Activated T-cell treated with anti-CD3 and anti-CD28 coated beads, Interleukin-2, amount 50 U/mL, for 4 hours (primary cell): ENCODE results near the gene DENND6B. TPM values are rescaled to one million over a fixed set of nuclear protein-coding genes. Genes with fewer than 3 reads are reported as not detected.
"Not testable (repeated sequence)": the region's sequence is repeated elsewhere in the genome, so short reads cannot be mapped to it uniquely, and the experiment has no call there.

Source experiments
- ATAC-seq, 2 donors: fragments of 200-7000 bp; cut with Tn5 transposase; one replicate each; pipeline ENCODE4 v1.10.0; 2021
- DNase-seq: peaks from one replicate; pipeline ENCODE4 v3.0.0-alpha.2; 2020
- H3K27me3 Mint-ChIP-seq: one replicate; pipeline ENCODE4 v1.8.0; 2021; ENCODE audit warnings: low read depth, mixed read lengths
- H3K36me3 Mint-ChIP-seq: one replicate; pipeline ENCODE4 v1.8.0; 2022; ENCODE audit warnings: mixed read lengths; ENCODE audit not compliant: insufficient read depth
- H3K4me1 Mint-ChIP-seq: one replicate; pipeline ENCODE4 v1.8.0; 2021; ENCODE audit warnings: low read depth, mixed read lengths
- H3K4me3 Mint-ChIP-seq: one replicate; pipeline ENCODE4 v1.8.0; 2021; ENCODE audit warnings: mild to moderate bottlenecking, moderate library complexity, mixed read lengths
- H3K9me3 Mint-ChIP-seq: one replicate; pipeline ENCODE4 v1.8.0; 2021; ENCODE audit warnings: mixed read lengths
- total RNA-seq, 3 donors: library from RNA; stranded (reverse); gene quantifications; one replicate each; pipeline ENCODE4 v1.2.1, GENCODE V29; 2021

The DENND6B gene
- total RNA-seq, 3 donors from 2014 or later = 1.0 to 1.6 (median 1.3) TPM

- peak overlapping the region; percentile 82 for H3K4me3 Mint-ChIP-seq
- DNase-seq = no peak
- H3K36me3 Mint-ChIP-seq = no peaks in the 10 kb centered on the region
- peaks cover 4% of the 10 kb centered on the region for H3K27me3 Mint-ChIP-seq
- H3K4me1 Mint-ChIP-seq = peaks cover 10% of the 10 kb centered on the region
- ATAC-seq = no peak
- H3K9me3 Mint-ChIP-seq = no peaks in the 10 kb centered on the region
Observed at GRCh38 chr22:50325444-50326224, 1.2 kb downstream of the DENND6B start.

- no peaks in the 10 kb centered on the region for H3K9me3 Mint-ChIP-seq
- peaks cover 7% of the 10 kb centered on the region for H3K4me1 Mint-ChIP-seq
- H3K36me3 Mint-ChIP-seq = no peaks in the 10 kb centered on the region
- no peaks in the 10 kb centered on the region for H3K27me3 Mint-ChIP-seq
- no peak for DNase-seq
- H3K4me3 Mint-ChIP-seq = no peak overlapping the region
- ATAC-seq = no peak
Observed at GRCh38 chr22:50323900-50324299, 2.9 kb downstream of the DENND6B start.

DNA sequence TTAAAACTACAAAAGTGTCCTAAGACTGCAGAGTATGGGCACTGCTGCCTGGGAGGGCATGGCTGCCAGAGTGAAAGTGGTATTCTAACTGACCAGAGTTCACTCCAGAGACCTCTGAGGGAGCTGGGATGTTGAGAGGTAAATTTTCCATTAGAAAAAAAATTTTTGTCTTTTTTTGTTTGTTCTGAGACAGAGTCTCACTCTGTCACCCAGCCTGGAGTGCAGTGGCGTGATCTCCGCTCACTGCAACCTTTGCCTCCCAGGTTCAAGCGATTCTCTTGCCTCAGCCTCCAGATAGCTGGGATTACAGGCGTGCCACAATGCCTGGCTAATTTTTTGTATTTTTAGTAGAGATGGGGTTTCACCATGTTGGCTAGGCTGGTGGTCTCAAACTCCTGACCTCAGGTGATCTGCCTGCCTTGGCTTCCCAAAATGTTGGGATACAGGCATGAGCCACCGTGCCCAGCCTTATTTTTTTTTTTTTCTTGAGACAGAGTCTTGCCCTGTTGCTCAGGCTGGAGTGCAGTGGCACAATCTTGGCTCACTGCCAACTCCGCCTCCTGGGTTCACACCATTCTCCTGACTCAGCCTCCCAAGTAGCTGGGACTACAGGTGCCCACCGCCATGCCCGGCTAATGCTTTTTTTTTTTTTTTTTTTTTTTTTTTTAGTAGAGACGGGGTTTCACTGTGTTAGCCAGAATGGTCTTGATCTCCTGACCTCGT, 4.3 kb downstream of the DENND6B start:
- not testable (repeated sequence) for H3K36me3 Mint-ChIP-seq, H3K27me3 Mint-ChIP-seq, H3K4me3 Mint-ChIP-seq, DNase-seq, H3K4me1 Mint-ChIP-seq, ATAC-seq, H3K9me3 Mint-ChIP-seq

DNA sequence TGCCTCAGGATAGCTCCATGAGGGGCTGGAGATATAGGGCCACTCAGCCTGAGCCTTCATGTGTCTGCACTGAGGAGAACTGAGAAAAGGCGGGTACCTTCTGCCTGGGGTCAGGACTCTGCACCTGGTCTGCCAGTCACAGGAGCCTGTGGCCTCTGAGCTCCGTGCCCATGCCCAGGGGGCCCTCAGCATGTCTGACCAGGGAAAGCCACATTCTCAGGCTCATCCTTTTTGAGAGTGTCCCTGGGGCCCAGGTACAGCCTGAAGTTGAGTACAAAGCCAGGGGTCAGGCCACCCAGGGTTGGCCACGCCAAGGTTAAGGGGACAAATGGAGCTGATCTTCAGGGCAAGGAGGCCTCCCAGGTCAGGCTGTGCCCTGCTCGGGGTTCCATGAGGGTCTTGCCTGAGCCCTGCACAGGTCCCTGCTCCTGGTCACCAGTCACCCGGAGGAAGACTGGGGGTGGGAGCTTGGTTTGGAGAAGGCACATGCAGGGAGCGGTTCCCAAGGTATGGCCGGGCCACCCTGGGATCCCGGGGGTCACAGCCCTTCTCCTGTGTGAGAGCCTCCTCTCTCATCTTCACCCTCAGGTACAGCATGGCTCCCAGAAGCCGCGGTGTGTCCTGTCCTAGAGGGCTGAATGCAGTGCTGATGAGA, 6.0 kb downstream of the DENND6B start:
- Mint-ChIP-seq H3K9me3 (no peaks in the 10 kb centered on the region), H3K27me3 (no peaks in the 10 kb centered on the region), H3K4me3 (no peak overlapping the region), H3K36me3 (no peaks in the 10 kb centered on the region), H3K4me1 (no peaks in the 10 kb centered on the region)
- ATAC-seq (no peak), DNase-seq (no peak)

DNA sequence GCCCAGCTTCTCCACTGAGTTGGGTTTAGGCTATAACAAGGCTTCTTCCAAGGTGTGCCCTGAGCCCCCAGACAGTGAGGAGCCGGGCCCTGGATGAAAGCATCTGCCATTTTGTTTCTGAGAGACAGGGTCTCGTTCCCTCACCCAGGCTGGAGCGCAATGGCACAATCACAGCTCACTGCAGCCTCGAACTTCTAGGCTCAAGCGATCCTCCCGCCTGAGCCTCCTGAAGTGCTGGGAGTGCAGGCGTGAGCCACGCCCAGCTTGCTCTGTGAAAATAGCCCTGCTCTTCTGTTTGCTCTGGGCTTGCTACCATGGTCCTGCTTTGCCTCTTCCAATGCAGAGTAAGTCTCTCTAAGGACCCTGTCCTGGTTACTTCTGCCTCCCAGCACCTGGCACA, 6.7 kb downstream of the DENND6B start:
- Mint-ChIP-seq H3K4me3 (no peak overlapping the region), H3K36me3 (no peaks in the 10 kb centered on the region), H3K27me3 (no peaks in the 10 kb centered on the region), H3K4me1 (peaks cover 4% of the 10 kb centered on the region), H3K9me3 (no peaks in the 10 kb centered on the region)
- no peak for ATAC-seq
- no peak for DNase-seq

DNA sequence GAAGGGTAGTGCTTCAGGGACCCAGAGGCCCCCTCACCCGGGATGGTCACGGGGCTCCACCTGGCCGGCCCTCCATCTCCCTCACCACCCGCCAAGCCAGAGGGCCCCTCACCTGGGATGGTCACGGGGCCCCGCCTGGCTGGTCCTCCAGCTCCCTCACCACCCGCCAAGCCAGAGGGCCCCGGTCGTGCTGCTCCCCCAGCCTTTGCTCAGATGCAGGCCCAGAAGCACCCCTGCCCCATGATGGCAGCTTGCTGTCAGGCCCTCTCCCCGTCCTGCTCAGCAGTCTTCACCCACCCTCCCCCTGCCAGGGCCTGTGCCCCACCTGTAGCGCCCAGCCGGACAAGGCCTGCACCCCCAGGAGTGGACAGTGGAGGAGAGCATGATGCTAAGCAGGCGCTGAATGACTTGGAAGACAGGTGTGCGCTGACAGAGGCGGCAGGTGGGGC, 7.3 kb downstream of the DENND6B start:
- no peaks in the 10 kb centered on the region for H3K36me3 Mint-ChIP-seq
- H3K27me3 Mint-ChIP-seq = no peaks in the 10 kb centered on the region
- no peaks in the 10 kb centered on the region for H3K9me3 Mint-ChIP-seq
- DNase-seq (no peak), ATAC-seq (no peak)
- H3K4me1 Mint-ChIP-seq = peaks cover 8% of the 10 kb centered on the region
- H3K4me3 Mint-ChIP-seq = no peak overlapping the region

DNA sequence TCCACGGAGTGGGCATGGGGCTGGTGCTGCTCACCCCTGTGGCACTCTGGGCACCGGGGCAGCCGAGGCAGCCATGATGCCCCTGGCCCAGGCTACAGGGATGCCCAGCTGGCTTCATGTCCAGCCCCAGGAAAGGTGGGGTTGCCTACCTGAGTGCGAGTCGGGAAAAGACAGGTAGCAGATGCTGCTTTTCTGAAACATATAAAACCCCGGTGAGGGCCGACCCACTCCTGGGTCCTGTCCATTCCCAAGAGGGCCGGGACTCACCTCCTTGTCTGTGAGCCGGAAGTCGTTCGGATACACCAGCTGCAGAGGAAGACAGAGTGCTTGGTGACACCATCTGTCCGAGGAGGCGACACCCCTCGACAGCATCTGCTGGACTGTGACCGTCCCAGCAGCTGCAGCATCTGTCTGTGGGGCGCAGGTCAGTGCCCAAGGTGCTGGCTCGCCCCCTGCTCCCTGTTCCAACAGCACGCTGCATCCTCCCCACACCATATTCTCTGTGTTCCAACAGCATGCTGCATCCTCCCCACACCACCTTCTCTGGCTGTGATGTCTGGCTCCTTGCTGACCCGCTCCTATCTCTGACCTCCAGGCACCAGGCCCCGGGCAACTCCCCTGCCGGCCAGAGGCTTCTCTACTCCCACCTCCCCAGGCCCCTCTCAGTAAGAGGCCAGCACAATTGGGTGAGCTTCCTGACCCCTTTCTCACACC, 8.0 kb downstream of the DENND6B start:
- no peaks in the 10 kb centered on the region for H3K27me3 Mint-ChIP-seq
- H3K9me3 Mint-ChIP-seq = no peaks in the 10 kb centered on the region
- peaks cover 14% of the 10 kb centered on the region for H3K4me1 Mint-ChIP-seq
- H3K36me3 Mint-ChIP-seq = no peaks in the 10 kb centered on the region
- ATAC-seq = no peak
- H3K4me3 Mint-ChIP-seq = no peak overlapping the region
- DNase-seq = no peak

GRCh38 chr22:50318356-50318697, 8.5 kb downstream of the DENND6B start:
- no peak for DNase-seq
- Mint-ChIP-seq H3K27me3 (no peaks in the 10 kb centered on the region), H3K9me3 (no peaks in the 10 kb centered on the region), H3K4me1 (peaks cover 18% of the 10 kb centered on the region), H3K36me3 (no peaks in the 10 kb centered on the region), H3K4me3 (no peak overlapping the region)
- no peak for ATAC-seq

- Mint-ChIP-seq H3K9me3 (no peaks in the 10 kb centered on the region), H3K4me1 (peaks cover 18% of the 10 kb centered on the region), H3K27me3 (no peaks in the 10 kb centered on the region), H3K4me3 (no peak overlapping the region), H3K36me3 (no peaks in the 10 kb centered on the region)
- ATAC-seq (no peak), DNase-seq (no peak)
Observed at GRCh38 chr22:50317674-50318073, 9.1 kb downstream of the DENND6B start.

GRCh38 chr22:50317178-50317577, 9.6 kb downstream of the DENND6B start:
- DNase-seq = no peak
- ATAC-seq = no peak
- H3K4me1 Mint-ChIP-seq = peaks cover 18% of the 10 kb centered on the region
- no peaks in the 10 kb centered on the region for H3K9me3 Mint-ChIP-seq
- H3K36me3 Mint-ChIP-seq = no peaks in the 10 kb centered on the region
- H3K4me3 Mint-ChIP-seq = no peak overlapping the region
- no peaks in the 10 kb centered on the region for H3K27me3 Mint-ChIP-seq

DNA sequence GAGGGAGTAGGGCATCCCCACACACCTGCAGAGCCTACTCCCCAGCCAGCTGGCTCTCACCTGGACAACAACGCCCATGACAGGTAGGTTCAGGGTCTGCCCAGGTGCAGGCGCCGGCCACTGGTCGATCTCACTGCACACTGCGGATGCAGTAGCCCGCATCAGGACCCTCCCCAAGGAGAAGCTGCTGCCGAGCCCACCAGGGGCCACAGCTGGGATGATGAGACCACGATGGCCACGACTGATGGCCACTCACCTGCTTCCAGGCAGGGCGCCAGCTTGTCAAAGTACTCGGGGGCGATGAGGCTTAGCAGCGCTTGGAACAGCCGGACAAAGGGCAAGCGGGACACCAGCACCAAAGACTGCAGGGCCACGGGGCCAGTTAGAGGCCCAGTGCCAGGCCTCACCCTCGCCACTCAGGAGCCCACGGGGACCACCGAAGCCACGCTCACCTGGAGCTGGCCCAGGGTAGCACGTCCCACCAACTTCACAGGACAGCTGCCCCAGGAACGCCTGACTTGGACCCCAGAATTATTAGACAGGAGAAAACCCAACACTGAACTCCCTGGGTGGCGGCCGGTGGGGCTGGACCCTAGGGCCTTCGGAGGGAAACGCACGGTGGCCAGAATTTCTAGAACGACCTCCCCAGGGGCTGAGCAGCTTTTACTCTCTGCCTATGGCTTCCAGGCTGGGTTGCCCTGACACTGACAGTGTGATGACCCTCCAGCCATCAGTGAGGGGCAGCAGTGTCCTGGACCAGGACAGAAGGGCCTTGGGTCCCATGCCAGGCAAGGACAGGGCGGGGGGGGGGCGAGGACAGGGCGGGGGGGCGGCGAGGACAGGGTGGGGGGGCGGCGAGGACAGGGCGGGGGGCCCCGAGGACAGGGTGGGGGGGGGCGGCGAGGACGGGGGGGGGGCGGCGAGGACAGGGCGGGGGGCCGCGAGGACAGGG, 10.4 kb downstream of the DENND6B start:
- Mint-ChIP-seq H3K9me3 (no peaks in the 10 kb centered on the region), H3K36me3 (no peaks in the 10 kb centered on the region), H3K4me1 (peaks cover 18% of the 10 kb centered on the region), H3K27me3 (no peaks in the 10 kb centered on the region), H3K4me3 (no peak overlapping the region)
- no peak for DNase-seq
- ATAC-seq = no peak

DNA sequence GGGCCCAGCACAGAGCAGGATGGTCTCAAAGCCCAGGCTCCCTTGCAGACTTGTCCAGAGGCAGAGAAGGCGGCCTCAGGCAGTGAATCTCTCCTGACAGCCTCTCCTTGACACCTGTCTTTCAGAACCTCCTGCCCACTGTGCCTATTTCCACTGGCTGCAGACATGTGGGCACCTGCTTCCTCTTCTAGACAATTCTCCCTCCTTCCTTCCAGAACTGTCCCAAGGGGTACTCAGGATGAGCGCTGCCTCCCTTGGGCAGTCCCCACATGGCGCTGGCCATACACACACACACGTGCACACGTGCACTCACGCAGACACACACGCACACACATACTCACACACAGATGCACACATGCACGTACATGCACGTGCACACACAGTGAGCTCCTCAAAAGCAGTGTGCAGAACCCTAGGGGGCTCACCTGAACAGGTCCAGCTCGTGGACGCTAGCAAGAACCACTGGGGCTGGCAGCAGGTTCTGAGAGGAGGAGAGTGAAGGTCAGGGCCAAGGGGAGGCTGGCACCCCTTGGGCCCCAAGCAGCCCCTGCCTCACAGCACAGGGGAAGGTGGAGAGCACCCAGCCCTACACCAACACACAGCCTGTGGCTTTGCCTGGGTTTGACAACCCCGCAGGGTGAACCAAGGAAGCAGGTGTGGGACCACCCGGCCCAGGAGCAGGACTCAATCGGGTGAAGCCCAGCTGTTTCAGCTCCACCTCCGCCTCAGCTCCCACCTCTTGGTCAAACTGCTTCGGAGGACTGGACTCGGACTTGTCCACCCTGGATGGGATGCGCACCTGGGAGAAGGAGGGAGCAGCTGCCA, 11.3 kb downstream of the DENND6B start:
- Mint-ChIP-seq H3K27me3 (no peaks in the 10 kb centered on the region), H3K36me3 (no peaks in the 10 kb centered on the region)

More for the DNA sequence above, 11.3 kb downstream of the DENND6B start:
- no peak overlapping the region for H3K4me3 Mint-ChIP-seq
- H3K4me1 Mint-ChIP-seq = peaks cover 18% of the 10 kb centered on the region
- DNase-seq (no peak), ATAC-seq (no peak)
- no peaks in the 10 kb centered on the region for H3K9me3 Mint-ChIP-seq
